Activated T-cell treated with anti-CD3 and anti-CD28 coated beads, Interleukin-2, amount 50 U/mL, for 4 hours (primary cell): Measurements from ENCODE around the gene ABCC3. TPM values are rescaled to one million over a fixed set of nuclear protein-coding genes. Genes with fewer than 3 reads are reported as not detected.

ENCODE experiments used
- ATAC-seq, 2 donors: fragments of 200-7000 bp; cut with Tn5 transposase; one replicate each; pipeline ENCODE4 v1.10.0; 2021
- DNase-seq: peaks from one replicate; pipeline ENCODE4 v3.0.0-alpha.2; 2020
- H3K27me3 Mint-ChIP-seq: one replicate; pipeline ENCODE4 v1.8.0; 2021; ENCODE audit warnings: low read depth, mixed read lengths
- H3K36me3 Mint-ChIP-seq: one replicate; pipeline ENCODE4 v1.8.0; 2022; ENCODE audit warnings: mixed read lengths; ENCODE audit not compliant: insufficient read depth
- H3K4me1 Mint-ChIP-seq: one replicate; pipeline ENCODE4 v1.8.0; 2021; ENCODE audit warnings: low read depth, mixed read lengths
- H3K4me3 Mint-ChIP-seq: one replicate; pipeline ENCODE4 v1.8.0; 2021; ENCODE audit warnings: mild to moderate bottlenecking, moderate library complexity, mixed read lengths
- H3K9me3 Mint-ChIP-seq: one replicate; pipeline ENCODE4 v1.8.0; 2021; ENCODE audit warnings: mixed read lengths
- total RNA-seq, 3 donors: library from RNA; stranded (reverse); gene quantifications; one replicate each; pipeline ENCODE4 v1.2.1, GENCODE V29; 2021

The ABCC3 gene
- total RNA-seq, 3 donors from 2014 or later, result 0.26 to 0.63 (median 0.49) TPM

- DNase-seq (no peak), ATAC-seq (no peak)
- Mint-ChIP-seq H3K9me3 (no peaks in the 10 kb centered on the region), H3K36me3 (no peaks in the 10 kb centered on the region), H3K4me3 (no peak overlapping the region), H3K27me3 (peaks cover 73% of the 10 kb centered on the region), H3K4me1 (peaks cover 4% of the 10 kb centered on the region)
Measured at GRCh38 chr17:50627782-50628601, 6.7 kb upstream of the ABCC3 start.

DNA sequence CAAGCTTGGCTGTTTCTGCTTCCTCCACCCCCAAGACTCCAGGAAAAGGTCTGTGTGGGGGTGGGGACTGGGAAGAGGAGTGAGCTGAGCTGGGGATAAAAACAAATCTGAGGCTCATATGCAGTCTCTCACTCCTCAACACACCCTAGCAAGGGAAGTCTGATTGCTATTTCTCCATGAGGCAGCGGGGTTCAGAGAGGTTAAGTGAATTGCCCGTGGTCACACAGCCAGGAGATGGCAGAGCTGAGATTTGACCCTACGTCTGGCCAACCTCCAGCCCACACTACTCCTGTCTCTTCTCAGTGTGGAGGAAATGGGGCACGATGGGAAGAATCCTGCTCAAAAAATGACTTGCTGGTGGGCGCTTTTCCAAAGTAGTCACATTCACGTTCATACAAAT lies 4.8 kb upstream of the ABCC3 start:
- Mint-ChIP-seq H3K4me3 (no peak overlapping the region), H3K4me1 (peaks cover 4% of the 10 kb centered on the region), H3K27me3 (peaks cover 85% of the 10 kb centered on the region), H3K9me3 (no peaks in the 10 kb centered on the region), H3K36me3 (no peaks in the 10 kb centered on the region)
- ATAC-seq, result no peak
- DNase-seq, result no peak

DNA sequence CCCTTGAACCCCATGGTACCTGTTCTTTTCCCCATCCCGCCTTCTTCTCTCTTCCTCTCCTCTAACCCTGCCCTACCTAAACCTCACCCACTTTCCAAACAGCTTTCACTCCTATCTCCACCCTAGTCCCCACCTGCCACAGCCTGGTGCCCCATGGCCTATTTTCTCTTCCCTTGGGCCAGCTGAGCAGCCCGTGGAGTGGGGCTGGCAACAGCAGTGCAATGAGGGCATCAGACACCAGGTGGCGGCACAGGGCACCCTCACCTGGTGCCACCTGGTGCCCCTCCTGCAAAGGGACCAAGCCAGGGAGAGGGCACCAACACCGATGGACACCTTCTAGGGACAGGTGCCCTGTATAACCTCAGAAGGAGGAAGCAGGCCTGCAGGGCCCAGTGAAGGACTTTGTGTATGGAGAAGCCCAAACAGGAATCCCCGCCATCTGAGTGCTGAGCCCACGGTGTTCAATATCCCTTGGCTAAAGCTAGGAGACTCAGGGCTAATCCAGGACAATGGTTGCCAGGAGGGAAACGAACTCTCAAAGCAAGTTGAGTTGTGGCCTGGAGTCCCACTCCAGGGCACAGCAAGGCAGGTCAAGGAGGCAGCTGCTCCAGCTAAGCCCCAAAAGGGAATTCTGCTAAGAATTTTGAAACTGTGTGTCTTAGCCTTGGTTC lies 4.0 kb upstream of the ABCC3 start:
- DNase-seq (peak; percentile 46), ATAC-seq (peak in 1 of 2 donors; percentile 72)
- H3K4me3 Mint-ChIP-seq, result no peak overlapping the region
- no peaks in the 10 kb centered on the region for H3K36me3 Mint-ChIP-seq
- H3K27me3 Mint-ChIP-seq, result peaks cover 81% of the 10 kb centered on the region
- peaks cover 4% of the 10 kb centered on the region for H3K4me1 Mint-ChIP-seq
- H3K9me3 Mint-ChIP-seq, result no peaks in the 10 kb centered on the region

DNA sequence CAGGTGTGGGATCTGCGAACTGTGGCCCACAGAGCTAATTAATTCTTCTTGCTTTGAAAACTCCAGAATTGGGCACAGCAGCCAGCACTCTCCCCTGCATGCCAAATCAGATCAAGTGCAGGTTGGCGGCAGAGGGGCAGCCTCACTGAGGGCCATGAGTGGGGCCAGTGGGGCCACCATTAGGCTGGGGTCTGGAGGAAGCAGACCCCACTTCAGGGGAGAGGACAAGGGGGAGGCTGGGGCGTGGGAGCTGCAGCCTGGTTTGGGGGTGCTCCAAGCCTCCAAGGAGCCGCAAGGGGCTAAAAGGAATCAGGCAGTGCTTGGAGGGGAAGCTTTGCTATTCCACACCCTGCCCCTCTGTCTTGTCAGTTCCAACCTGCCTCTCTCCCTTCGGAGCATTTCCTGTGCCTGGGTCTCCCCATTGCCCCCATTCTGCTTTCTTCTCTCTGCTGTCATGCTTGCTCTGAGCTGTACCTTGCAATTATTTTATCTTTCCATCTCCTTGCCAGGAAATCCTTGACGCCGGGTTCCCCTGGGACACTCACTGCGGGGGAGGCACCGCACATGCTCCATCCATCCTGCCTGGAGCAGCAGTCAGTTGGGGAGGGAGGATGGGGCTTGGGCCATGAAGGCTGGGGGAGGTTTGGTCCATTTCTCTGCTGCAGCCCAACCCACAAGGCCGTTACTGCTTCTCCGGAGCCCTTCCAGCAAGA lies 3.3 kb upstream of the ABCC3 start:
- no peaks in the 10 kb centered on the region for H3K9me3 Mint-ChIP-seq
- peaks cover 82% of the 10 kb centered on the region for H3K27me3 Mint-ChIP-seq
- ATAC-seq (no peak), DNase-seq (no peak)
- H3K4me3 Mint-ChIP-seq, result no peak overlapping the region
- peaks cover 4% of the 10 kb centered on the region for H3K4me1 Mint-ChIP-seq
- no peaks in the 10 kb centered on the region for H3K36me3 Mint-ChIP-seq

GRCh38 chr17:50631908-50632571 lies 2.6 kb upstream of the ABCC3 start:
- no peak overlapping the region for H3K4me3 Mint-ChIP-seq
- DNase-seq (no peak), ATAC-seq (no peak)
- H3K4me1 Mint-ChIP-seq, result peaks cover 4% of the 10 kb centered on the region
- peaks cover 84% of the 10 kb centered on the region for H3K27me3 Mint-ChIP-seq
- H3K36me3 Mint-ChIP-seq, result no peaks in the 10 kb centered on the region
- no peaks in the 10 kb centered on the region for H3K9me3 Mint-ChIP-seq

GRCh38 chr17:50632637-50633036 lies 2.0 kb upstream of the ABCC3 start:
- Mint-ChIP-seq H3K36me3 (no peaks in the 10 kb centered on the region), H3K4me1 (peaks cover 4% of the 10 kb centered on the region)
- DNase-seq, result no peak

DNA sequence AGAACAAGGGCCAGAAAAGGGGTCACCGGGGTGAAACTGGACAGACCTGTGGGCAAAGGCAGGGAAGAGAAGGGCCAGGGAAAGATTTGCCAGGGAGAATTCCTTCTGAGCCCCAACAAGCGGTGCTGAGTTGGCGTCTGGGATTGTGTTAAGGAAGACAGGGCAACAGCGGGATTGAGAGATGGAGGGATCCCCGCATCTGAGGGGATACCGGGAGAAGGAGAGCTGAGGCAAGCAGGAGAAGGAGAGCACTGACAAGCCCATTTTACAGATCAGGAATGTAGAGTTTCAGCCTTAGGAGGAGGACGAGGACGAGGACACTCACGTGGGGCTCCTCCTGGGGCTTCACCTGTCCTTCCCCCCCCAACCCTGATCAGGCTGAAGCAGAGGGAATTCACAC lies 998 bp upstream of the ABCC3 start:
- H3K9me3 Mint-ChIP-seq, result no peaks in the 10 kb centered on the region
- DNase-seq (no peak), ATAC-seq (no peak)
- peaks cover 85% of the 10 kb centered on the region for H3K27me3 Mint-ChIP-seq
- H3K4me1 Mint-ChIP-seq, result no peaks in the 10 kb centered on the region
- H3K4me3 Mint-ChIP-seq, result no peak overlapping the region
- no peaks in the 10 kb centered on the region for H3K36me3 Mint-ChIP-seq

More at GRCh38 chr17:50632637-50633036, 2.0 kb upstream of the ABCC3 start:
- no peaks in the 10 kb centered on the region for H3K9me3 Mint-ChIP-seq
- no peak overlapping the region for H3K4me3 Mint-ChIP-seq
- H3K27me3 Mint-ChIP-seq, result peaks cover 85% of the 10 kb centered on the region
- ATAC-seq, result no peak

- no peak overlapping the region for H3K4me3 Mint-ChIP-seq
- peak; percentile 17 to 25 for ATAC-seq
Measured at GRCh38 chr17:50634915-50635731, 442 bp downstream of the ABCC3 start.

DNA sequence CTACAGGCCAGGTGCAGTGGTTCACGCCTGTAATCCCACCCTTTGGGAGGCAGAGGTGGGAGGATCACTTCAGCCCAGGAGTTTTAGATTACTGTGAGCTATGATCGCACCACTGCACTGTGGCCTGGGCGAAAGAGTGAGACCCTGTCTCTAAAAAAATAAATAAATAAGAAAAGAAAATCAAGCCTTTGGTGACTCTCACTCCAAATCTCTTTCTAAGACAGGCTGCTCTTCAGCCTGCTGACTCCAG lies 976 bp downstream of the ABCC3 start:
- peaks cover 74% of the 10 kb centered on the region for H3K27me3 Mint-ChIP-seq

More at GRCh38 chr17:50634915-50635731, 442 bp downstream of the ABCC3 start:
- peaks cover 80% of the 10 kb centered on the region for H3K27me3 Mint-ChIP-seq
- H3K36me3 Mint-ChIP-seq, result no peaks in the 10 kb centered on the region
- H3K4me1 Mint-ChIP-seq, result no peaks in the 10 kb centered on the region
- no peak for DNase-seq
- H3K9me3 Mint-ChIP-seq, result no peaks in the 10 kb centered on the region

GRCh38 chr17:50635982-50636803 lies 1.5 kb downstream of the ABCC3 start:
- H3K36me3 Mint-ChIP-seq, result no peaks in the 10 kb centered on the region
- no peaks in the 10 kb centered on the region for H3K4me1 Mint-ChIP-seq
- ATAC-seq (no peak), DNase-seq (no peak)
- no peaks in the 10 kb centered on the region for H3K9me3 Mint-ChIP-seq
- no peak overlapping the region for H3K4me3 Mint-ChIP-seq
- peaks cover 70% of the 10 kb centered on the region for H3K27me3 Mint-ChIP-seq

More for the DNA sequence above, 976 bp downstream of the ABCC3 start:
- no peaks in the 10 kb centered on the region for H3K9me3 Mint-ChIP-seq
- H3K36me3 Mint-ChIP-seq, result no peaks in the 10 kb centered on the region
- DNase-seq (no peak), ATAC-seq (no peak)
- no peaks in the 10 kb centered on the region for H3K4me1 Mint-ChIP-seq
- no peak overlapping the region for H3K4me3 Mint-ChIP-seq

GRCh38 chr17:50636804-50637195 lies 2.1 kb downstream of the ABCC3 start:
- DNase-seq (no peak), ATAC-seq (no peak)
- no peaks in the 10 kb centered on the region for H3K9me3 Mint-ChIP-seq
- H3K4me3 Mint-ChIP-seq, result no peak overlapping the region
- H3K27me3 Mint-ChIP-seq, result peaks cover 64% of the 10 kb centered on the region
- no peaks in the 10 kb centered on the region for H3K4me1 Mint-ChIP-seq
- H3K36me3 Mint-ChIP-seq, result no peaks in the 10 kb centered on the region

DNA sequence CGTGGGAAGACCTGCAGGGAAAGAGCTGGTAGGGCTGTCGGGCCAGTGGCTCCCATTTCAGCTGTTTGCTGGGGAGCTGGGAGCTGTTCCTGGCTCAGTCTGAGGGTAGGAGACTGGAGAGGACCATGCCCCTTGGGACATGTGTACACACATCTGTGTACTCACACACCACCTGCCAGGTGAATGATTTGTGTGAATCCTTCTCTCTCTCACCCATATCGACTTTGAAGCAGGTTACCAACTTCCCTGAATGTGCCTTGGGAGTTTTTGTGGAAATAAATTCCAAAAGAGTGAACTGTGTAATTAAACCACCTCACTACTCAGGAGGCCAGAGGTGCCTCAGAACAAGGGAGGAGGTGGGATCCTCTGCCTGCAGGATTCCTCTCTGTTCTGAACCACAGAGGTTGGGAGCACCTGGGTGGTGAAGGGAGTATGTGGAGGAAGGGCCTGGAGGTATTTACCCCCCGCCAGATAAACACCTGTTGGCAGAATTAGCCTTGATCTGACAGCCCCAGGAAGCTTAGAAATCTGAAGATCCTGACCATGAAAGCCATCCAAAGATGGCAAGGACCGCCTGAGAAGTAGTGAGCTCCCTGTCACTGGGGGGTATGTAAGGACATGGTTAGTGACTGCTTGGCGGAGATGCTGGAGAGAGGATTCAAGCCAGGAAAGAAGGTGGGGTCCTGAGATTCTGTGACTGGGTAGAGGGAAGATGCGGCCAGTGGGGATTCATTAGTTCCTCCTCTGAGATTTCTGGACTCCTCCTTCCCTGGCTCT lies 3.3 kb downstream of the ABCC3 start:
- Mint-ChIP-seq H3K36me3 (no peaks in the 10 kb centered on the region), H3K4me1 (no peaks in the 10 kb centered on the region), H3K4me3 (no peak overlapping the region), H3K27me3 (peaks cover 55% of the 10 kb centered on the region), H3K9me3 (no peaks in the 10 kb centered on the region)
- DNase-seq (no peak), ATAC-seq (no peak)
